Esophagus squamous epithelium (tissue), 4 donors: Measurements from ENCODE around the gene CDH13.

Experiments used
- CTCF ChIP-seq, 6 experiments: fragments of 450-650 bp in 4 of 6; fragments of 200-600 bp in 2 of 6; sonication (generic) in 2 of 6; IDR thresholded peaks; one replicate each; pipeline ENCODE4 v1.5.1; 2016 to 2019; ENCODE audit warnings: antibody characterized with exemption in 6 of 6, mild to moderate bottlenecking in 4 of 6, moderate library complexity in 4 of 6
- POLR2A ChIP-seq, 4 donors: fragments of 450-650 bp; IDR thresholded peaks; one replicate each; pipeline ENCODE4 v1.6.1; 2017; ENCODE audit warnings: antibody characterized with exemption in 4 of 4, mild to moderate bottlenecking in 4 of 4, moderate library complexity in 3 of 4

GRCh38 chr16:83253521-83253920 lies 626.8 kb downstream of the CDH13 start:
- no peak for TF ChIP-seq CTCF (IDR thresholded peaks at IDR 0.05)
- no peak for TF ChIP-seq POLR2A (IDR thresholded peaks at IDR 0.05)
